Stimulated activated CD8-positive, alpha-beta memory T cell treated with anti-CD3 and anti-CD28 coated beads, Interleukin-4, amount 100 ng/mL, for 4 hours (primary cell): ENCODE data around the gene CCDC15.
A peak's percentile ranks its signal among the peaks of the same experiment; 100 is the strongest.

Experiments
- DNase-seq, 2 donors: peaks; one replicate each; pipeline ENCODE4 v3.0.0-alpha.2; 2020; ENCODE audit warnings: low read depth in 2 of 2, low spot score in 1 of 2

Gene CCDC15, protein sequence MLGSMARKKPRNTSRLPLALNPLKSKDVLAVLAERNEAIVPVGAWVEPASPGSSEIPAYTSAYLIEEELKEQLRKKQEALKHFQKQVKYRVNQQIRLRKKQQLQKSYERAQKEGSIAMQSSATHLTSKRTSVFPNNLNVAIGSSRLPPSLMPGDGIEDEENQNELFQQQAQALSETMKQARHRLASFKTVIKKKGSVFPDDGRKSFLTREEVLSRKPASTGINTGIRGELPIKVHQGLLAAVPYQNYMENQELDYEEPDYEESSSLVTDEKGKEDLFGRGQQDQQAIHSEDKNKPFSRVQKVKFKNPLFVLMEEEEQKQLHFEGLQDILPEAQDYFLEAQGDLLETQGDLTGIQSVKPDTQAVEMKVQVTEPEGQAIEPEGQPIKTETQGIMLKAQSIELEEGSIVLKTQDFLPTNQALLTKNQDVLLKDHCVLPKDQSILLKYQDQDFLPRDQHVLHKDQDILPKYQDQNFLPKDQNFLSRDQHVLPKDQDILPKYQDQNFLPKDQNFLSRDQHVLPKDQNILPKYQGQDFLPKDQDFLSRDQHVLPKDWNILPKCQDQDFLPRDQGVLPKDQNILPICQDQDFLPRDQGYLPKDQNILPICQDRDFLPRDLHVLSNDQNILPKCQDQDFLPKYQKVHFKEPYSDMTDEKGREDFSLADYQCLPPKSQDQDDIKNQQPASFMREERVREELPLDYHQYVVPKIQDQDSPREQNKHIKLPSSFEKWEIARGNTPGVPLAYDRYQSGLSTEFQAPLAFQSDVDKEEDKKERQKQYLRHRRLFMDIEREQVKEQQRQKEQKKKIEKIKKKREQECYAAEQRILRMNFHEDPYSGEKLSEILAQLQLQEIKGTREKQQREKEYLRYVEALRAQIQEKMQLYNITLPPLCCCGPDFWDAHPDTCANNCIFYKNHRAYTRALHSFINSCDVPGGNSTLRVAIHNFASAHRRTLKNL

DNA sequence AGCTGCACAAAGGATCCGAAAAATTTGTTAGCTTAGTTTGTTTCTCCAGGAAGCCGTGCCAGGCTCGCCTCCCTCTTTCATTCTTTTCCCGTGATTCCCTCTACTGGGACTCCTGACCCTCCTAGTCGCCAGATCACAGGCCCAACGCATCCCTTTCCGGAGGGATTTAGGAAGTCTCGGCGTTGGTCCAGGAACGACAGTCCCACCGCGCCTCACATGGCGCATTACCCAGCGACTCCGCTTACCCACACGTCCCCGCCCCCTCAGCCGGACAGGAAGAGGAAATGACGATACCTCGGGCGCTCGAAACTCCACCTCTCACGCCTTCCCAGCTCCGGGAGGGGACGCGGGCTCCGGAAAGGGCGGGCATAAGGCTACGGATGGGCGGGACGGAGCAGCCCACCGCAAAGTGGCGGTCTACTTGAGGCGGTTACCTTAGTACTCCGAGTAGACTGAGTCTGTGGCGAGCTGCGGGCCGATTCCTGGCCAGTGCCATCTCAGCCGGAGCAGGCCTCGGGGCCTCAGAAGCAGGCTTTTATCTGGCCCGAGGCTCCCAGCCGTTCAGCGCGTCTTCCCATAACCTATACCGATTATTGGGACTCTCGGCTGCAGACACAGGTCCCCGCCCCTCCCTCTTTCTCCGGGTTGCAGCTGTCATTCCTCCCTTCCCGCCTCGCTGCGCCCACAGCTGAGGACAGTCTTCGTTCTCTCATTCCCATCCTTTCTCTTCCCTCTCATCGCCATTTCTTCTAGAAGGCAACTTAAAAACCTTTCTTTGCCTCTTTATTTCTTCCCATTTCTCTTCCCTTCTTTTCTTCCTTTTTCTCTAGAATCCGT is at the start of gene CCDC15:
CCDC15 (plus strand) TSS at position 450 of the 837 bp plus-strand sequence. CDS start 531 bp downstream, outside the sequence.
- DNase-seq: peak; percentile 87 to 93

DNA sequence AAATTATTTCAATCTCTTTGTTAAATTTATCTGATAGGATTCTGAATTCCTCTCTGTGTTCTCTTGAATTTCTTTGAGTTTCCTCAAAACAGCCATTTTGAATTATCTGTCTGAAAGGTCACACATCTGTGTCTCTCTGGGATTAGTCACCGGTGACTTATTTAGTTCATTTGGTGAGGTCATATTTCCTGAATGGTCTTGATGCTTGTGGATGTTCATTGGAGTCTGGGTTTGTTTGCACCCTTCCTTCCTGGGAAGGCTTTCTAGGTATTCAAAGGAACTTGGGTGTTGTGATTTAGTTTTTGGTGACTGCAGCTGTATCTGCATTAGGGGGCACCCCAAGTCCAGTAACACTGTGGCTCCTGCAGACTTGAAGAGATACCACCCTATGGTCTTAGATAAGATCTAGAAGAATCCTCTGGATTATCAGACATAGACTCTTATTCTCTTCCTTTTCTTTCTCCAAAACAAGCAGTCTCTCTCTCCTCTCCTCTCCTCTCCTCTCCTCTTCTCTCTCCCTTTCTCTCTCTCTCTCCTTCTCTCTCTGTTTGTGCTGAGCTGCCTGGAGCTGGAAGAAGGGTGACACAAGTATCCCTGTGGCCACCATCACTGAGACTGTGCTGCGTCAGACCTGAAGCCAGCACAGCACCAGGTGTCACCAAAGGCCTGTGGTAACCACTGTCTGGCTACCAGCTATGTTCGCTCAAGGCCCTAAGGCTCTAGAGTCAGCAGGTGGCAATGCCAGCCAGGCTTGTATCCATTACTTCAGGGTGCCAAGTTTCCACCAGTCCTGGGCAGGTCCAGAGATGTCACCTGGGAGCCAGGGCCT is 38.2 kb upstream of the CCDC15 start:
- DNase-seq: no peak

DNA sequence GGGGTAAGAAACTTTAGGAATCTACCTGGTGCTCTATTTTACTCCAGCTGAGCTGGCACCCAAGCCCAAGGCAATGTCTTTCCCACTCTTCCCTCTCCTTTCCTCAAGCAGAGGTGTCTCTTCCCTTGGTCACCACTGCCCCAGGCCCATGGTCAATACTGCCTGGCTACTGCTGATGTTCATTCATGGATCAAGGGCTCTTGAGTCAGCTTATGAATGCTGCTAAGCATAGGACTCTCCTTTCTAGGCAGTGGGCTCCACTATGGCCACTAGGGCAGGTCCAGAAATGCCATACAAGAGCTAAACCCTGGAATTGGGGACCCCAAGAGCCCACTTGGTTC is 37.7 kb upstream of the CCDC15 start:
- no peak for DNase-seq

DNA sequence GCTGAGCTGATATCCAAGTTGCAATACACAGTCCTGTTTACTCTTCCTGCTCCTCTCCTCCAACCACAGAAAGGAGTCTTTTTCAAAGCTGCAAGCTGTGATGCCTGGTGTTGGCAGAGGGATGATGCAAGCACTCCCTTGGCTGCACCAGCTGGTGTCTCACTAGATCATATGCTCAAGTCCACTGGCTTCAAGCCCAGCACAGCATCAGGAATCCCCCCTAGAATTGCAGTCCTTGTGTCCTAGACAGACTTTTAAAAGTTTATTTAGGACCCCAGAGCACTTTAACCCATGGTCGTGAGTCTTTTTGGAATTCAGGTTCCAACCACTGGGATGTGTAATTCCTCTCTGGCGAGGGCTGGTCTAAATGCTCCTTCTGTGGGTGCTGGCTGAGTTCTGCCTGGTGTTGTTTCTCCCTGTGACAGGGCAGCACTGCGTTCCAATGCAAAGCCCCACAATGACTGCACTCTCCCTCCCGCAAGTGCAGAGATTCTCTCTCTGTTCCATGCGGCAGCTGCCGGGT is 36.8 kb upstream of the CCDC15 start:
- DNase-seq: no peak

DNA sequence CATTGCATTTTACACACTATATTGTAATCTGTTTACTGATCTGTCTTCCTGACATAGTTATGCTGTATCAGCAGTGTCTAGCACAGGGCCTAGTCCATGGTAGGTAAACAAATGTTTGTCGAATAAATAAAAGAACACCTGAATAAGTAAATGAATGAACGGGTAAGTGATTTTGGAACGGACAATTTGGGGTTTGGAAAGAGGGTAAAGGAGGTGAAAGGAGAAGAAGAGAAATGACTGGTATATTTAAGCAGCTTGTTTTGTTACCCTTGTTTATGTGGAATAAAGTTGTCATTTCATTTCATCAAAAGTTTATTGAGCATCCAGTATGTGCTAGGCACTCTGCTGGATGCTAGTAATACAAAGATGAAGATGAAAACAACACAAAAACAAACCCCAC is 35.1 kb upstream of the CCDC15 start, which contains the start of gene HEPN1:
HEPN1 (plus strand) TSS at position 301 of the 400 bp plus-strand sequence.
- no peak for DNase-seq

DNA sequence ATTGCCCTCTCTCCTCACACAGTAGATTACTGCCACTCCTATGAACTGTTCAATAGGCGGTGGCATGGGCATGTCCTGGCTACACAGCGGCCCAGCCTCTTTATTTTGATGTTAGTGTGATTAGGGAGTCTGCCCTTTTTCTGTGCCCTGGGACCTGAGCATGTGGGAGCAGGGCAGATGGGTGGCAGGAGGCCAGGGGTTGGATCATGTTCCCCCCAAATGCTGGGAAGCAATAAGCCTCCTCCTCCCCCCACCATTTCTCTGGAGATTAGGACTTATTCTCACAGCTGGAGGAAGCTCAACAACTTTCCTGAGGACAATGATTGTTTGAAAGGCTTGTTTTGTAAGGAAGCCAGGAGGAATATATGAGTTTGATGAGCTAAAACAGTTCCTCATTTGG is 34.1 kb upstream of the CCDC15 start:
- no peak for DNase-seq

DNA sequence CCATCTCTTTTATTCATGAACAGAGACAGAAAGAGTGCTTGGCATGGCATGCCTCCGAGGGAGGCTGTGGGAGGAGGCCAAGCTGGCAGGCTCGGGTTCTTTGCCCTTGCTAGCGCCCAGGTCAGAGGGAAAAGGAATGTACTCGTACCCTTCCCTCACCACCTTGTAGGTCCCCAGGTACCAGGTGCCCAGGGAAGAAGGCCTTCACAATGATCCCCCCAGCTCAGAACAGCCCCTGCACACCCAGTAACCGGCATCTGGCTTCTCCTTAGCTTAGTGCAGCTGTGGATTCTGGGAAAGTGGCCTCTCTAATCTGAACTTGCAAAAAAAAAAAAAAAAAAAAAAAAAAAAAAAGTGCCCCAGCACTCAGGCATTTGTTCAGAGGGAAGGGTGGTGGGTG is 33.6 kb upstream of the CCDC15 start:
- DNase-seq: no peak

DNA sequence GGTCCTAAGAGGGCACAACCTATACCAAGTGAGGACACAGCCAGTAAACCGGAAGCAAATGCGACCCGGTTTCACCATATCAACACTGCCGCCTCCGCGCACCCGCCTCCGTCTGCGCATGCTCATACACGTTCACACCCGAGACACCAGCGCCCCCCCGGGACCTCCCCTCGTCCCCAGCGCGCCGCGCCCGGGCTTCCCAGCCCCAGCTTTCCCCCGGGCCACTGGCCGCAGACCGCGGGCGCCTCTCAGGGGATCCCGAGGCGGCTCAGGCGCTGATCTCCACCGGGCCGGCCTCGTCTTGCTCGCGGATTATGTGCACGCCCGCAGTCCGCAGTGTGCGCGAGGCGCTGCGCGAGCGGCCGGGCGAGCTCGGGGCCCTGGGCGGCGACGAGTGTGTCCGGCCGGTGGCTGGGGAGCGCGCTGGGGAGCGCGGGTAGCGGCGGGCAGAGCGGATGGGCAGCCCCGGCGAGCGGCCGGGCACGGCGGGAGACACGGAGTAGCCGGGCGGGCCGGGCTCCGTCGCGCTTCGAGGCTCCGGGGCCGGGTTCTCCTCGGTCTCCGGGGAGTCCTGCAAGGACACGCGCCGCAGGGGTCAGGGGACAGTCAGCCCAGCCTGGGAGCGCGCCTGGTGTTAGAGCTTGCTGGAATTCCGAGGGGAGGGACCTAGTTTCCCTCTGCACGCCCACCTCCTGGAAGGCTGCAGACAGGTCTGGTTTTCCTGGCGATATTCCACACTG is 33.0 kb upstream of the CCDC15 start:
- peak; percentile 63 to 73 for DNase-seq

DNA sequence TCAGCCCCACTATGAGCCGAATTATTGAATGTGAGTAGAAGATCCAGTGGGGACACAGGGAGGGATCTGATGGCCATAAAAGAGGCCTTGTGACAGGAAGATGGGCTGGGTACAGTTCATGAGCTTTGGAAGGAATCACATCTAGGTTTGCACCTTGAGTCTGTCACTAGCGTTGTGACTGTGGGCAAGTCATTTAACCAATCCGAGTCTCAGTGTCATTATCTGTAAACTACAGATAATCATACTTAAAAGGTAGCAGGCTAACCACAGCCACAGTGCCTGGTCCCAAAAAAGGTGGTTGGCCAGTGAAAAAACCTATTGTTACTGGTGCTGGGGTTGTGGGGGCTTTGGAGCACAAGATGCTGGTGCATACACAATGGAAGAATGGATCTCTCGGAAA is 31.2 kb upstream of the CCDC15 start:
- no peak for DNase-seq

DNA sequence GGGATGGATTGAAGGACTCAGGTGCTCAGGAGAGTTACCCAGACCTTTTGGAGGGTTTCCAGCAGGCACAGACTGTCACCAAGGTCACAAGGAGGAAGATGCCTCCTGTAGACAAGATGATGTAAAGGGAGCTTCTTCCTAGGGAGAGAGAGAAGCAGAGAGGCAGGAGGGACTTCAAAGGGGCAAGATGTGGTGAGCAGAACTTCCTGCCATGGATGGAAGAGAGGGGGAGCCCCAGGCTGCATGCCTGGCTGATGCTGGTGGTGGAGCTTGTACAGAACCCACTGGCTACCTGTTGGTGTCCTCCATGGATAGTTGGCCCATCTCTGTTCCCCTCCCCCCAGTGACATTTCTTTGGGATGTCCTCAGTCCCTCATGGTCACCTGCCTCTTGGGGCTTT is 30.7 kb upstream of the CCDC15 start:
- no peak for DNase-seq

DNA sequence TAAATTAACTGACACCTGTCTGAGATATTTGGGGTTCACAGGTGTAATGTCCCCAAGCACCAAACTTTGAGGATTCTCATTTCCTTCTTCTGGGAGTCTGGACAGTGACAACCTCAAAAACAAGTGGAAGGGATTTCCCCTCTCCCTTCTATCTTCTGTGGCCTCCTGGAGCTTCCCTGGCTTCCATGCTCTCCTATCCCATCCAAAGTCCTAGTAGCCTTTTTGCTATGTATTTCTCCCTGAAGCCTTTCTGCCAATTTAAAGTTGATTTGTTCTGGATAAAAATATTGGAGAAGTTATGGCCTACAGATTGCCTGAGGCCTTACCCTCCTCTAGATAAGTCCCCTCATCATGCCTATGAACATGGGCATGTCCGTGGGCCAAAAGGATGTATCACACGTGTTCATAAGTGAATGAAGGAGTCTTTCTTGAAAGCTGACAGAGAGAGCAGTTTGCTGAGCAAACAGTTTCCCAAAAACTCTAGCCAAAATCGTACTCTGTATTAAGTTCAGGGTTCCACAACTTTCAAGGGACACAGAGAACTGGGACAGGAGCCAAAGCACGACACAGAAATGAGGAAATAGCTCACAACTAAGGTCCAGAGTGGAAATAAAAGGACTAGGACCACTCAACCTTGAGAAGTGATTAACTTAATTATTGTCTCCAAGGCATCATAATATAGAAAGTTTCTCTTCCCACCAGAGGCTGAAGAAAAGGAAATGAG is 24.9 kb upstream of the CCDC15 start:
- DNase-seq: no peak

DNA sequence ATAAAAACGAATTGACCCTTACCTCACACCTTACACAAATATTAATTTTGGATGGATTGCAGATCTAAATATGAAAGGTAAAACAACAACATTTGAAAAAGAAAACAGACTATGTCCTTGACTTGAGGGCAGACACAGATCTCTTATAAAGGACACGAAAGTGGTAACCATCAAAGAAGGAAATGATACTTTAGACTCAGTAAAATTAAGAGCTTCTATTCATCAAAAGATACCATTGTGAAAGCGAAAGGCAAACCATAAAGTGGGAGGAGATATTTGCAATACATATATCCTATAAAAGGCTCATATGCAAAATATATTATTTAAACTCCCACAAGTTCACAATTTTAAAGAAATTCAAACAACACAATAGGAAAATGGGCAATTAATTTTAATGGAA is 23.2 kb upstream of the CCDC15 start:
- no peak for DNase-seq

DNA sequence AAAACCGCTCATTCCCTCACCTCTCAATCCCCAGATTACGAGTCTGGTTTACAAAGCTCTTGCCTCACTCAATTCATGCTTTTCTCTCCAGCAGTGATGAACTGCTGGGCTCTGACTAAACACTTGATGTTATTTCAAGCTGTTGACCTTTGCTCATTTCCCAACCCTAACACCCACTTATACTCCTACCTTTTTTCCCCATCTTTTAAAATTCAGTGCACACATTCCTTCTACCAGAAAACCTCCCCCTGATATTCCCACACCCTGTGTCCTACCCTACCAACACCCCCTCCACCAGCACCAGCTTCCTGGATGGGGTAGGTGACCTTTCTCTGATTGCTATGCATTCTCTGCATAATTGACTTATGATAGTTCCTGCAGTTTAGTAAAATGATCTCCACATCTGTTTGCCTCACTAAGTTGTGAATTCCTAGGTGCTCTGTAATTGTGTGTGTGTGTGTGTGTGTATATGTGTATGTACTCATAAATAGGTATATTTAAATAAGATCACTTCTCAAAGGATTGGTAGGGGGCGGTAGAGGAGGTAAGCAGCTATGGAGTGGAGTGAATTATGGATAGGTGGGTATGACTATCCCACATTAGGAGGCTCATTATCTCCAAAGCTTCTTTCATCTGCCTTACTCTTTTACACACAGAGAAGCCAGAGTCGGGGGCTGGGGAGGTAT is 19.0 kb upstream of the CCDC15 start:
- DNase-seq: no peak

DNA sequence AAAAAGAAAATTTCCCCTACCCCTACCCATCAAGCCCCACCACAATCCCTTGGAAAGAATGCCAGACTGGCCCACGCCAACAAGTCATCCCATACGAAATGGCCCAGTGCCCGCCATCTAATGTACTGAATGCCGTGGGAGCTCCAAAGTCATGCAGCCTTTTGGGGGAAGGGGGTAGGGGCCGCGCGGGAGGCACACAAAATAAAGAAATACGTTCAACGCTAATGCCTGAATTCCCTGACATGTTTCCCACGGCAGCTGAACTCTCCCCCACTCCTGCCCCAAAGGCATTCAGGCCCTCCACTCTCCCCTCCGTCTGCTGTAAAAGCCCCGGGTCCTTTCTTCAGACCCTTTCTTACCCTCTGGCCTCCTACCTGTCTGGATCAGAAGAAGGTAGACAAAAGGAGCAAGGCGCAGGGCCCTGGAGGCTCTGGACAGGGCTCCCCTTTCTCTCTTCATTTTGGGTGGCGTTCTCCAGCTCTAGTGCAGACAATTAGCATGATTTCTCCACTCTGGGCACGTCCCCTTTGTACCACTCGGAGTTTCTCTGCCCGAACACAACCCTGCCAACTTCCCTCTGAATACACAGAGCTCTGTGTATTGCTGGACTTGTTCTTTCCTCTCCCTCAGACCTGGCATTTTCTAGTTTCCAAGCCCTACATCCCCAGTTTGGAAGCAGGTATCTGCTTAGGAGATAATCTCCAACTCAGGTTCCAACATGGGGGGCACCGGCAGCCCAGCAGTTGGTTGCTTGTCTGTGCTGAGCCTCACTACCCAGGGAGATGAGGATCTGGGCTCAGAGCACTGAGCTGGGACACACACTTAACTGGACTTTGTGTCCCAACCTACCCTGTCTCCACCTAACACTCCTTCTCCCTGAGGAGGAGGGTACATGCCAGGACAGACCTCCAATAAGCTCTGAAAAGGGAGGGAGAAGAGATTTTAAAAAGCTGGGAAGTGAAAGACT is 18.2 kb upstream of the CCDC15 start, which contains the start of gene HEPACAM:
HEPACAM (minus strand) TSS at position 500 of the 967 bp plus-strand sequence; CDS start at position 459, 41 bp downstream.
- DNase-seq: no peak

DNA sequence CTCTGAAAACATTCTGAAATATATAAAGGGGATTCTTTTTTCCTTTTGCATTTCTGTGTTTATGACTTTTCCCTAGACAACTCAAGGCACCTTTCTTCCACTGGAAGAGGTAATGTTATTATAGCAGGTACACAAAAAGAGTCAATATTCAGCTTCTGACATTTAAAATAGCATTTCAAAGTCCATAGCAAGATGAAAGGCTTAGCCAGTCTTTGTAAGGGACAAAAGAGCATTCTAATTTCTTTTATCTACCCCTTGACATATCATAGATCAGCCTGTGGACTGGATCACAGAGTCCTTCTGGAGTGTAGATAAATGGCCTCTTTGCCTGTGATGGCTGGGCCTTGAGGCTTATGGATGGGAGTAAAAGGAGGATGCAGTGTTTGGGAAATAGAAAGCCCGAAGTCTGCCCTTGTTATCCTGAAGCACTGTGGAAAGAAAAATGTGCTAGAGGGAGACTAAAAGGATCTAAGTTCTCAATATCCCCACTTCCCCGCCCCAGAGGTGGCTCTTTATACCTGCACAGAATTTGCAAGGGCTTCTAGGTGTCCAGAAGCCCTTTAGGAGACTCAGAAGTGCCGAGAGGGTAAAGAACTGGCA is 16.6 kb upstream of the CCDC15 start:
- no peak for DNase-seq

DNA sequence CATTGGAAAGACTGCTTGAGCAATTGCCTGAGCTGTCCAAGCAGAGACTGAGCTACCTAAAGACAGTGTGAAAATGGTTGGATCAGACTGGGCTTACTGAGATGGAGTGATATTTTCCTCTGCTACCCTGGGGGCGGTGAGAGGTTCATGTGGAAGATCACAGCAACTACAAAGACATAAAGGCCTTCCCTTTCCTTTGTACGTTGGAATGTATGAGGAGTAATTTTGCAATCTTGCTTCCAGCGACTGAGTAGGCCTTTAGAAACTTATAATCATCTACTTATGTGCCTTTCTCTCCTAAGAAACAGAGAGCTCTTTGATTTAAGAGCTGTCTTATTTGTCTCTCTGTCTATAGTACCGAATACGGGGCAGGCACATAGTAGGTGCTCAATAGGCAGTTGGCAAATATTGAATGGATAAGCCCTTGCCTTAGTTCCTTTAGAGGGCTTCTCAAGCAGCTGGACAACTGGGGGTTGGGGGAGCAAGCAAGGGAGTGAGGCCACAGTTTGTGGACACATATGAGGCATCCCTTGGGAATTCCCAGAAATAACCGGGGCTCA is 15.7 kb upstream of the CCDC15 start:
- DNase-seq: no peak
